Measurements from ENCODE around the gene GMIP. TPM values are rescaled to one million over a fixed set of nuclear protein-coding genes. Genes with fewer than 3 reads are reported as not detected.
"Not testable (repeated sequence)": the region's sequence is repeated elsewhere in the genome, so short reads cannot be mapped to it uniquely, and the experiment has no call there.

Gene GMIP, protein sequence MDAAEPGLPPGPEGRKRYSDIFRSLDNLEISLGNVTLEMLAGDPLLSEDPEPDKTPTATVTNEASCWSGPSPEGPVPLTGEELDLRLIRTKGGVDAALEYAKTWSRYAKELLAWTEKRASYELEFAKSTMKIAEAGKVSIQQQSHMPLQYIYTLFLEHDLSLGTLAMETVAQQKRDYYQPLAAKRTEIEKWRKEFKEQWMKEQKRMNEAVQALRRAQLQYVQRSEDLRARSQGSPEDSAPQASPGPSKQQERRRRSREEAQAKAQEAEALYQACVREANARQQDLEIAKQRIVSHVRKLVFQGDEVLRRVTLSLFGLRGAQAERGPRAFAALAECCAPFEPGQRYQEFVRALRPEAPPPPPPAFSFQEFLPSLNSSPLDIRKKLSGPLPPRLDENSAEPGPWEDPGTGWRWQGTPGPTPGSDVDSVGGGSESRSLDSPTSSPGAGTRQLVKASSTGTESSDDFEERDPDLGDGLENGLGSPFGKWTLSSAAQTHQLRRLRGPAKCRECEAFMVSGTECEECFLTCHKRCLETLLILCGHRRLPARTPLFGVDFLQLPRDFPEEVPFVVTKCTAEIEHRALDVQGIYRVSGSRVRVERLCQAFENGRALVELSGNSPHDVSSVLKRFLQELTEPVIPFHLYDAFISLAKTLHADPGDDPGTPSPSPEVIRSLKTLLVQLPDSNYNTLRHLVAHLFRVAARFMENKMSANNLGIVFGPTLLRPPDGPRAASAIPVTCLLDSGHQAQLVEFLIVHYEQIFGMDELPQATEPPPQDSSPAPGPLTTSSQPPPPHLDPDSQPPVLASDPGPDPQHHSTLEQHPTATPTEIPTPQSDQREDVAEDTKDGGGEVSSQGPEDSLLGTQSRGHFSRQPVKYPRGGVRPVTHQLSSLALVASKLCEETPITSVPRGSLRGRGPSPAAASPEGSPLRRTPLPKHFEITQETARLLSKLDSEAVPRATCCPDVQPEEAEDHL
- 10 to 100 TPM in 2 of 9 donors, 1 to 10 TPM in 7; 1.1 to 21.7 (median 2.5) TPM for total RNA-seq
- 1 to 10 TPM; 2.1 TPM for polyA plus RNA-seq
- long read RNA-seq, donor 1, partial matches to known transcripts = 1 of 1 reads
- long read RNA-seq, donor 1, other reads (novel, unspliced or antisense) = 0 of 1 reads
- long read RNA-seq, donor 2, partial matches to known transcripts = 1 of 1 reads
- long read RNA-seq, donor 2, other reads (novel, unspliced or antisense) = 0 of 1 reads
- long read RNA-seq, donor 3, partial matches to known transcripts = 2 of 3 reads
- long read RNA-seq, donor 3, other reads (novel, unspliced or antisense) = 0 of 3 reads

DNA sequence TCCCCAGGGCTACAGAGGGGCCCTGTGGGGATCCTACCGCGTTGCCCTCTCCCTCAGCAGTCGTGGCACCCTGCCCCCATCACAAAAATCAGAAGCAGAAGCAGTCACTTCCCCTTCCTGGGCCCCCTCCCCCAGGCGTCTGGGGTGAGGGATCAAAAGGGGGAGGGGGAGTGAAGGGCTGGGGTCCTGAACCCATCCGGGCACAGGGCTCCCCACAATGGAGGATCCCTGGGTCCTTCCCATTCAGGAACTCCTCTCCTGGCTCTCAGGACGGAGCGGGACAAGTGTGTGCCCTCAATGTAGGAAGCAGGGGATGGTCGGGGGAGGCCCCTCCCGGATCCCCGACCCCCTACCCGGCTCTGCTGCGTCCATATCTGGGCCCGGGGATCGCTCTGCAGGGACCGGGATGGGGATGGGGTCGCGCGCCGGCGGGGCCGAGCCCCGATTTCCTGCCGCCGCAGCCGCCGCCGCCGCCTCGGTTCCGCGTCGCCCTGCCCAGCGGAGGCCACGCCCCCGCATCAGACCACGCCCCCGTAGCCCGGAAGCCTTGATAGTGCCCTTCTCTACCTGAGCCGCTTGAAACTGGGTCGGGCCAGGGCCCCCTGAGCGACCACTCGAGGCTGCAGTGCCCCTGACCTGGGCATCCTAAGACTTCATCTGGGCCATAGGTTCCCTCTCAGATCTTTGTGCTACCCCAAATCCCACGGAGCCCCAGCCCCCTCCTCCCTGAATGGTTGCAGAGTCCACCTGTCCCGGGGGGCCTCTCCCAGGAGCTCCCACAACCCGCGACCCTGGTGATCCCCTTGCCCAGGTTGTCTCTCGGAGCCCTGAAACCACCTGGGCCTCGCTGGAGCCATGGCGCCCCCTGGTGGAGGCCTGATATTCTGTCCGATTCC, at the start of gene GMIP:
Gene GMIP (minus strand): TSS at position 500 of the 896 bp plus-strand sequence. CDS start 128 bp downstream, at position 372.
- peaks cover 3 to 72% (median 37%) of the 10 kb centered on the region in 9 donors for H3K36me3 ChIP-seq
- DNase-seq = peak; percentile 71 to 91 (median 81)
- H3K27ac ChIP-seq = peak within 1 kb of the TSS in 10 of 12 donors; percentile 6 to 96 (median 44)
- TF ChIP-seq, protein P1, sequence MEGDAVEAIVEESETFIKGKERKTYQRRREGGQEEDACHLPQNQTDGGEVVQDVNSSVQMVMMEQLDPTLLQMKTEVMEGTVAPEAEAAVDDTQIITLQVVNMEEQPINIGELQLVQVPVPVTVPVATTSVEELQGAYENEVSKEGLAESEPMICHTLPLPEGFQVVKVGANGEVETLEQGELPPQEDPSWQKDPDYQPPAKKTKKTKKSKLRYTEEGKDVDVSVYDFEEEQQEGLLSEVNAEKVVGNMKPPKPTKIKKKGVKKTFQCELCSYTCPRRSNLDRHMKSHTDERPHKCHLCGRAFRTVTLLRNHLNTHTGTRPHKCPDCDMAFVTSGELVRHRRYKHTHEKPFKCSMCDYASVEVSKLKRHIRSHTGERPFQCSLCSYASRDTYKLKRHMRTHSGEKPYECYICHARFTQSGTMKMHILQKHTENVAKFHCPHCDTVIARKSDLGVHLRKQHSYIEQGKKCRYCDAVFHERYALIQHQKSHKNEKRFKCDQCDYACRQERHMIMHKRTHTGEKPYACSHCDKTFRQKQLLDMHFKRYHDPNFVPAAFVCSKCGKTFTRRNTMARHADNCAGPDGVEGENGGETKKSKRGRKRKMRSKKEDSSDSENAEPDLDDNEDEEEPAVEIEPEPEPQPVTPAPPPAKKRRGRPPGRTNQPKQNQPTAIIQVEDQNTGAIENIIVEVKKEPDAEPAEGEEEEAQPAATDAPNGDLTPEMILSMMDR (IDR thresholded peaks at IDR 0.05) = peak; percentile 81 to 93 (median 90)
- TF ChIP-seq POLR2A (IDR thresholded peaks at IDR 0.05) = peak in 1 of 2 donors; percentile 51
- H3K9me3 ChIP-seq = no peaks in the 10 kb centered on the region
- peak; percentile 36 to 85 (median 82) for ATAC-seq
- WGBS, 4 donors = 0 to 4% (median 1%) methylated on average over 15 to 50 of the region's 50 CpGs
- H3K4me1 ChIP-seq = peaks cover 0 to 15% (median 7%) of the 10 kb centered on the region in 12 donors
- H3K27me3 ChIP-seq = no peaks in the 10 kb centered on the region
- peak within 1 kb of the TSS; percentile 41 to 96 (median 77) for H3K4me3 ChIP-seq
- intact Hi-C loops (cut with DNase I) = loop anchor here (1.0 to 5.0 kb wide), 5 partner anchors 91 to 111 kb away; no protein-coding TSS in a partner anchor

DNA sequence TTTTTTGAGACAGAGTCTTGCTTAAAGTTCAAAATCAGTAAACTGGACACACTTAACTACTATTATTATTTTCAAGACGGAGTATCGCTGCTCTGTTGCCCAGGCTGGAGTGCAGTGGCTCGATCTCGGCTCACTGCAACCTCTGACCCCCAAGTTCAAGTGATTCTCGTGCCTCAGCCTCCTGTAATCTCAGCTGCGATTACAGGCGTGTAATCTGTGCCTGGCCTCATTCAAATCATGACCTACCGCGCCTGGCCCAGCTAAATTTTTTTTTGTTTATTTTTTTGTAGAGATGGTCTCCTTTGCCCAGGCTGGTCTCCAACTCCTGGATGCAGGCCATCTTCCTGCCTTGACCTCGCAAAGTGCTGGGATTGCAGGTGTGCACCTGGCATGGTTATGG, 48.2 kb upstream of the GMIP start:
- H3K4me3 ChIP-seq = no peak overlapping the region
- no peaks in the 10 kb centered on the region for H3K4me1 ChIP-seq
- no peaks in the 10 kb centered on the region for H3K36me3 ChIP-seq
- ATAC-seq (no peak), DNase-seq (no peak)
- TF ChIP-seq POLR2A (IDR thresholded peaks at IDR 0.05) = no peak
- no peak overlapping the region for H3K27ac ChIP-seq
- 84 to 95% (median 91%) methylated on average over 10 of the region's 10 CpGs for WGBS, 4 donors
- H3K27me3 ChIP-seq = no peaks in the 10 kb centered on the region
- intact Hi-C loops (cut with DNase I) = no loop called here
- H3K9me3 ChIP-seq = peaks cover 0 to 17% (median 0%) of the 10 kb centered on the region in 12 donors

DNA sequence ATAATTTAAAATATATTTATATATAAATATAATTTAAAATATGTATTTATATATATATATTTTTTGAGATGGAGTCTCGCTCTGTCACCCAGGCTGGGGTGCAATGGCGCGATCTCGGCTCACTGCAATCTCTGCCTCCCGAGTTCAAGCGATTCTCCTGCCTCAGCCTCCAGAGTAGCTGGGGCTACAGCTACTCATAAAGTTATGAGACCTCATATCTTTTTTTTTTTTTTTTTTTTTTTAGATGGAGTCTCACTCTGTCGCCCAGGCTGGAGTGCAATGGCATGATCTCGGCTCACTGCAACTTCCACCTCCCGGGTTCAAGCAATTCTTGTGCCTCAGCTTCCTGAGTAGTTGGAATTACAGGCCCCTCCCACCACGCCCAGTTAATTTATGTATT, 45.6 kb upstream of the GMIP start:
- H3K27me3 ChIP-seq; H3K36me3 ChIP-seq; H3K27ac ChIP-seq; DNase-seq; H3K4me1 ChIP-seq; H3K4me3 ChIP-seq; intact Hi-C loops (cut with DNase I); ATAC-seq: not testable (repeated sequence)
- H3K9me3 ChIP-seq = peaks cover 0 to 35% (median 12%) of the 10 kb centered on the region in 12 donors
- WGBS, 4 donors = 96 to 99% (median 98%) methylated on average over 10 of the region's 10 CpGs

DNA sequence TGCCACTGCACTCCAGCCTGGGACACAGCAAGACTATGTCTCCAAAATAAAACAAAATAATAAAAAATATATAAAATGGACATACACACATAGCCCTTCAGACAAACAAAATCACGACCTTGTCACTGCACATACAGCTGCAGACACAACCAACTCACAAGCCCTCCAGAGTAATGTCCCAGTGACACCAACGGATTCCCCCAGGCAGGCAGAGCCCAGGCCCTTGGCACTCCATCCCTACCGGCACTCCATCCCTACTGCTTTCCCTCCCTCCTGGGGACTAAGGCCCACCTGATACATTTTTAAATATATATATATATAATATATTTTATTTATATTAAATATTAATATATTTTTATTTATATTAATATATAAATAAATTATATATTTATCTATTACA, 43.6 kb upstream of the GMIP start:
- peaks cover 0 to 52% (median 15%) of the 10 kb centered on the region in 12 donors for H3K9me3 ChIP-seq
- no peaks in the 10 kb centered on the region for H3K4me1 ChIP-seq
- DNase-seq (no peak), ATAC-seq (no peak)
- TF ChIP-seq, protein P1 (IDR thresholded peaks at IDR 0.05) = no peak
- no peak for TF ChIP-seq POLR2A (IDR thresholded peaks at IDR 0.05)
- no peak overlapping the region for H3K4me3 ChIP-seq
- no peaks in the 10 kb centered on the region for H3K36me3 ChIP-seq
- no peak overlapping the region for H3K27ac ChIP-seq
- 92 to 97% (median 94%) methylated on average over 3 of the region's 3 CpGs for WGBS, 4 donors
- intact Hi-C loops (cut with DNase I) = no loop called here
- H3K27me3 ChIP-seq = no peaks in the 10 kb centered on the region

All from heart left ventricle (tissue), 16 donors.